Prostate gland (tissue), 2 donors: ENCODE data around the gene BTG1. TPM values are rescaled to one million over a fixed set of nuclear protein-coding genes. Genes with fewer than 3 reads are reported as not detected.

Experiments
- DNase-seq: peaks from one replicate; pipeline ENCODE4 v3.0.0-alpha.2; 2019; ENCODE audit warnings: low spot score
- H3K27ac ChIP-seq, 2 donors: fragments of 200-600 bp; sonication (generic); 2 replicates each; pipeline ENCODE4 v1.5.1; 2017 to 2019
- H3K27me3 ChIP-seq: fragments of 200-600 bp; sonication (generic); replicated peaks from 2 replicates; pipeline ENCODE4 v1.5.1; 2019; ENCODE audit not compliant: insufficient read depth
- H3K36me3 ChIP-seq, 2 donors: fragments of 200-600 bp; sonication (generic); 1 replicate in 1 of 2; 2 replicates in 1 of 2; pipeline versions ENCODE4 v1.5.1 to v1.8.1; 2017 to 2019
- H3K4me1 ChIP-seq: fragments of 200-600 bp; sonication (generic); replicated peaks from 2 replicates; pipeline ENCODE4 v1.5.1; 2019
- H3K4me3 ChIP-seq, 2 donors: fragments of 200-600 bp; sonication (generic); 2 replicates each; pipeline ENCODE4 v1.5.1; 2017 to 2019
- H3K9me3 ChIP-seq: fragments of 200-600 bp; sonication (generic); 2 replicates; pipeline ENCODE4 v1.5.1; 2017
- CTCF ChIP-seq, 4 experiments: fragments of 200-600 bp in 2 of 4; fragments of 450-650 bp in 2 of 4; sonication (generic) in 2 of 4; IDR thresholded peaks; 1 replicate in 3 of 4; 2 replicates in 1 of 4; pipeline ENCODE4 v1.5.1; 2016 to 2019; ENCODE audit warnings: antibody characterized with exemption in 4 of 4, mild to moderate bottlenecking in 2 of 4, moderate library complexity in 2 of 4
- POLR2A ChIP-seq: fragments of 450-650 bp; IDR thresholded peaks from one replicate; pipeline ENCODE4 v1.6.1; 2016; ENCODE audit warnings: antibody characterized with exemption, mild to moderate bottlenecking
- POLR2AphosphoS5 ChIP-seq: sonication (generic); formaldehyde crosslinking; IDR thresholded peaks from one replicate; pipeline ENCODE4 v1.6.1; 2017; ENCODE audit warnings: antibody characterized with exemption
- WGBS: methylation state at CpG from one replicate; pipeline ENCODE4 v1.1.5; 2018; 5-methylcytosine and 5-hydroxymethylcytosine counted together
- intact Hi-C: fragments of 100-400 bp; cut with DNase I; formaldehyde crosslinking; loops from one replicate; pipeline ENCODE4 v1.14.2; 2022
- total RNA-seq, 2 donors: library from RNA; depleted of rRNA; stranded (reverse); fragments of >200 nt; gene quantifications; one replicate each; pipeline ENCODE4 v1.1.0, GENCODE V29; 2016

BTG1 gene
- total RNA-seq: 10 to 100 TPM; 52.7 to 56.9 TPM

- Histone ChIP-seq H3K9me3 (no peaks in the 10 kb centered on the region), H3K27ac (peak within 1 kb of the TSS; percentile 98 to 100), H3K36me3 (no peaks in the 10 kb centered on the region), H3K27me3 (no peaks in the 10 kb centered on the region), H3K4me1 (no peaks in the 10 kb centered on the region), H3K4me3 (peak within 1 kb of the TSS; percentile 77 to 100)
- intact Hi-C loops: loop anchor here (2.0 to 10.0 kb wide), 5 partner anchors 96 to 571 kb away; no protein-coding TSS in a partner anchor
- TF ChIP-seq CTCF (IDR thresholded peaks at IDR 0.05): peak in 2 of 4 experiments; percentile 34 to 41
- peak; percentile 97 for TF ChIP-seq POLR2A
- peak; percentile 99 for TF ChIP-seq POLR2AphosphoS5
- peak; percentile 99 for DNase-seq
- WGBS: under 1% methylated on average over 60 of the region's 61 CpGs
These were observed at the start of gene BTG1 for GRCh38 chr12:92145731-92146496. TSS of gene BTG1 (minus strand) at chr12:92145846. CDS start at chr12:92145535, 311 bp downstream.

GRCh38 chr12:92194561-92194960, 48.9 kb upstream of the BTG1 start:
- Histone ChIP-seq H3K9me3 (no peaks in the 10 kb centered on the region), H3K36me3 (no peaks in the 10 kb centered on the region), H3K27ac (no peak overlapping the region), H3K27me3 (no peaks in the 10 kb centered on the region), H3K4me1 (no peaks in the 10 kb centered on the region), H3K4me3 (no peak overlapping the region)
- DNase-seq: no peak
- no peak for TF ChIP-seq POLR2AphosphoS5
- no peak for TF ChIP-seq CTCF (IDR thresholded peaks at IDR 0.05)
- no peak for TF ChIP-seq POLR2A
- WGBS: 89% methylated on average over 4 of the region's 4 CpGs
- intact Hi-C loops: no loop called here

- Histone ChIP-seq H3K27ac (no peak overlapping the region), H3K36me3 (no peaks in the 10 kb centered on the region), H3K4me3 (no peak overlapping the region), H3K27me3 (no peaks in the 10 kb centered on the region), H3K4me1 (no peaks in the 10 kb centered on the region), H3K9me3 (no peaks in the 10 kb centered on the region)
- intact Hi-C loops: no loop called here
- no peak for DNase-seq
- 94% methylated on average over 2 of the region's 2 CpGs for WGBS
- TF ChIP-seq POLR2A (no peak), CTCF (IDR thresholded peaks at IDR 0.05) (no peak), POLR2AphosphoS5 (no peak)
These were observed 48.2 kb upstream of the BTG1 start for GRCh38 chr12:92193846-92194245.

GRCh38 chr12:92193063-92193462, 47.4 kb upstream of the BTG1 start:
- H3K27me3 ChIP-seq: no peaks in the 10 kb centered on the region
- intact Hi-C loops: no loop called here
- TF ChIP-seq POLR2AphosphoS5 (no peak), CTCF (IDR thresholded peaks at IDR 0.05) (no peak), POLR2A (no peak)
- H3K9me3 ChIP-seq: no peaks in the 10 kb centered on the region
- WGBS: 63% methylated on average over 2 of the region's 2 CpGs
- no peak overlapping the region for H3K4me3 ChIP-seq
- DNase-seq: no peak
- no peaks in the 10 kb centered on the region for H3K36me3 ChIP-seq
- H3K4me1 ChIP-seq: no peaks in the 10 kb centered on the region
- no peak overlapping the region for H3K27ac ChIP-seq

GRCh38 chr12:92192360-92192759, 46.7 kb upstream of the BTG1 start:
- TF ChIP-seq CTCF (IDR thresholded peaks at IDR 0.05): no peak
- no peak for TF ChIP-seq POLR2A
- no peak for TF ChIP-seq POLR2AphosphoS5
- intact Hi-C loops: no loop called here
- H3K27ac ChIP-seq: no peak overlapping the region
- H3K9me3 ChIP-seq: no peaks in the 10 kb centered on the region
- no peaks in the 10 kb centered on the region for H3K4me1 ChIP-seq
- H3K36me3 ChIP-seq: no peaks in the 10 kb centered on the region
- H3K4me3 ChIP-seq: no peak overlapping the region
- DNase-seq: no peak
- no peaks in the 10 kb centered on the region for H3K27me3 ChIP-seq
